Ectodermal cell (in vitro differentiated cells): ENCODE measurements around the gene AK2.
"Not testable (repeated sequence)": the region's sequence is repeated elsewhere in the genome, so short reads cannot be mapped to it uniquely, and the experiment has no call there.

ENCODE experiments used
- H3K27ac ChIP-seq: 2 replicates; pipeline ENCODE4 v1.7.0; 2013; ENCODE audit warnings: mild to moderate bottlenecking, low read depth, low read length; ENCODE audit not compliant: insufficient read depth, poor library complexity, severe bottlenecking
- H3K27me3 ChIP-seq: 2 replicates; pipeline ENCODE4 v1.7.0; 2013; ENCODE audit warnings: mild to moderate bottlenecking, low read length; ENCODE audit not compliant: insufficient read depth, control insufficient read depth, poor library complexity, severe bottlenecking
- H3K36me3 ChIP-seq: one replicate; pipeline ENCODE4 v1.7.0; 2013; ENCODE audit warnings: low read length; ENCODE audit not compliant: control insufficient read depth, insufficient read depth
- H3K4me1 ChIP-seq: one replicate; pipeline ENCODE4 v1.7.0; 2013; ENCODE audit warnings: low read length; ENCODE audit not compliant: control insufficient read depth, insufficient read depth
- H3K4me3 ChIP-seq: 2 replicates; pipeline ENCODE4 v1.7.0; 2013; ENCODE audit warnings: low read depth, low read length, control low read depth; ENCODE audit not compliant: insufficient read depth
- H3K9me3 ChIP-seq: 2 replicates; pipeline ENCODE4 v1.7.0; 2013; ENCODE audit warnings: mild to moderate bottlenecking, low read length, moderate library complexity; ENCODE audit not compliant: control insufficient read depth
- WGBS, 2 experiments: methylation state at CpG; one replicate each; pipeline ENCODE4 v1.1.7; 2013; ENCODE audit warnings: missing lambda C conversion rate in 2 of 2; 5-methylcytosine and 5-hydroxymethylcytosine counted together

AK2 gene

GRCh38 chr1:33002006-33002405, 34.7 kb downstream of the AK2 start:
- Histone ChIP-seq H3K36me3 (no peaks in the 10 kb centered on the region), H3K9me3 (no peaks in the 10 kb centered on the region), H3K27ac (no peak overlapping the region), H3K4me3 (no peak overlapping the region), H3K4me1 (peaks cover 10% of the 10 kb centered on the region), H3K27me3 (no peaks in the 10 kb centered on the region)
- WGBS, 2 experiments: 92 to 93% methylated on average over 4 of the region's 4 CpGs

- H3K36me3 ChIP-seq: no peaks in the 10 kb centered on the region
- H3K27ac ChIP-seq: no peak overlapping the region
- 91 to 92% methylated on average over 2 of the region's 2 CpGs for WGBS, 2 experiments
- H3K4me3 ChIP-seq: no peak overlapping the region
- peaks cover 4% of the 10 kb centered on the region for H3K4me1 ChIP-seq
- no peaks in the 10 kb centered on the region for H3K9me3 ChIP-seq
- no peaks in the 10 kb centered on the region for H3K27me3 ChIP-seq
These were observed 35.4 kb downstream of the AK2 start for GRCh38 chr1:33001282-33001681.

- no peaks in the 10 kb centered on the region for H3K27me3 ChIP-seq
- 83% methylated on average over 4 of the region's 4 CpGs for WGBS, 2 experiments
- H3K27ac ChIP-seq: no peak overlapping the region
- no peaks in the 10 kb centered on the region for H3K36me3 ChIP-seq
- no peak overlapping the region for H3K4me3 ChIP-seq
- no peaks in the 10 kb centered on the region for H3K9me3 ChIP-seq
- H3K4me1 ChIP-seq: no peaks in the 10 kb centered on the region
These were observed 36.2 kb downstream of the AK2 start for GRCh38 chr1:33000427-33001026.

- H3K27me3 ChIP-seq: no peaks in the 10 kb centered on the region
- H3K4me3 ChIP-seq: no peak overlapping the region
- no peak overlapping the region for H3K27ac ChIP-seq
- WGBS, 2 experiments: 94 to 97% methylated on average over 4 of the region's 4 CpGs
- H3K36me3 ChIP-seq: no peaks in the 10 kb centered on the region
- no peaks in the 10 kb centered on the region for H3K4me1 ChIP-seq
- no peaks in the 10 kb centered on the region for H3K9me3 ChIP-seq
These were observed 37.7 kb downstream of the AK2 start for GRCh38 chr1:32998997-32999396.

GRCh38 chr1:32998064-32998463, 38.6 kb downstream of the AK2 start:
- Histone ChIP-seq H3K4me1 (no peaks in the 10 kb centered on the region), H3K36me3 (no peaks in the 10 kb centered on the region), H3K9me3 (no peaks in the 10 kb centered on the region), H3K27me3 (no peaks in the 10 kb centered on the region), H3K4me3 (no peak overlapping the region), H3K27ac (no peak overlapping the region)
- WGBS, 2 experiments: 91 to 93% methylated on average over 5 of the region's 5 CpGs

- Histone ChIP-seq H3K27ac (no peak overlapping the region), H3K4me1 (peaks cover 4% of the 10 kb centered on the region), H3K27me3 (no peaks in the 10 kb centered on the region), H3K4me3 (no peak overlapping the region), H3K36me3 (no peaks in the 10 kb centered on the region), H3K9me3 (no peaks in the 10 kb centered on the region)
- 91 to 97% methylated on average over 2 of the region's 2 CpGs for WGBS, 2 experiments
These were observed 39.2 kb downstream of the AK2 start for GRCh38 chr1:32997381-32997891.

- H3K9me3 ChIP-seq, H3K36me3 ChIP-seq, H3K27ac ChIP-seq, H3K4me3 ChIP-seq, H3K27me3 ChIP-seq: not testable (repeated sequence)
- peaks cover 12% of the 10 kb centered on the region for H3K4me1 ChIP-seq
- WGBS, 2 experiments: 93 to 97% methylated on average over 8 of the region's 8 CpGs
These were observed 43.4 kb downstream of the AK2 start for GRCh38 chr1:32993324-32993636.

- no peaks in the 10 kb centered on the region for H3K9me3 ChIP-seq
- no peak overlapping the region for H3K27ac ChIP-seq
- H3K4me3 ChIP-seq: no peak overlapping the region
- WGBS, 2 experiments: 81 to 83% methylated on average over 7 of the region's 7 CpGs
- peaks cover 12% of the 10 kb centered on the region for H3K4me1 ChIP-seq
- no peaks in the 10 kb centered on the region for H3K36me3 ChIP-seq
- H3K27me3 ChIP-seq: no peaks in the 10 kb centered on the region
These were observed 44.0 kb downstream of the AK2 start for GRCh38 chr1:32992489-32993323.

- Histone ChIP-seq H3K9me3 (no peaks in the 10 kb centered on the region), H3K4me3 (no peak overlapping the region), H3K4me1 (peaks cover 12% of the 10 kb centered on the region), H3K36me3 (no peaks in the 10 kb centered on the region), H3K27me3 (no peaks in the 10 kb centered on the region), H3K27ac (no peak overlapping the region)
- WGBS, 2 experiments: 88 to 91% methylated on average over 9 of the region's 9 CpGs
These were observed 44.7 kb downstream of the AK2 start for GRCh38 chr1:32991819-32992488.

GRCh38 chr1:32991386-32991785, 45.3 kb downstream of the AK2 start:
- WGBS, 2 experiments: 86 to 92% methylated on average over 3 of the region's 5 CpGs
- H3K36me3 ChIP-seq: no peaks in the 10 kb centered on the region
- H3K27ac ChIP-seq: no peak overlapping the region

More at GRCh38 chr1:32991386-32991785, 45.3 kb downstream of the AK2 start:
- Histone ChIP-seq H3K4me1 (peaks cover 12% of the 10 kb centered on the region), H3K4me3 (no peak overlapping the region), H3K9me3 (no peaks in the 10 kb centered on the region), H3K27me3 (no peaks in the 10 kb centered on the region)
